Measurements from ENCODE around the gene CD19. TPM values are rescaled to one million over a fixed set of nuclear protein-coding genes. Genes with fewer than 3 reads are reported as not detected.

CD19 gene
- total and polyA plus RNA-seq, 12 donors: 0.26 to 1.8 (median 0.46) TPM; not detected in 2

DNA sequence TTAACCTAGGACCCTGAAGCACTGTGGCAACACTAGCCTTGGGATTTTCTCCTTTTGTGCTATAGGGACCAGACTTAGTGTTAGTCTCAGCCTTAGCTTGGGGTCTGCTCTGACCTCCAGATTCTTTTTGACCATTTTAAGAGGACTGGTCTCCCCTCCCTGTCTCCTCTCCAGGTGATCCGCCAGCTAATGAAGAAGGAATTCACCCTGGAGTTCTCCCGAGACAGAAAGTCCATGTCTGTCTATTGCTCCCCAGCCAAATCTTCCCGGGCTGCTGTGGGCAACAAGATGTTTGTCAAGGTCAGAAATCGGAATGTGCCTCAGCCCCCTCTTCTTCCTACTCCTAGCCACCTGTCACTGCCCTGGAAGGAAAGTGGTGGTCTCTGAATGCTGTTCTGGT, 33.9 kb upstream of the CD19 start:
- no peak for TF ChIP-seq POLR2A (IDR thresholded peaks at IDR 0.05)
- TF ChIP-seq, protein P1, sequence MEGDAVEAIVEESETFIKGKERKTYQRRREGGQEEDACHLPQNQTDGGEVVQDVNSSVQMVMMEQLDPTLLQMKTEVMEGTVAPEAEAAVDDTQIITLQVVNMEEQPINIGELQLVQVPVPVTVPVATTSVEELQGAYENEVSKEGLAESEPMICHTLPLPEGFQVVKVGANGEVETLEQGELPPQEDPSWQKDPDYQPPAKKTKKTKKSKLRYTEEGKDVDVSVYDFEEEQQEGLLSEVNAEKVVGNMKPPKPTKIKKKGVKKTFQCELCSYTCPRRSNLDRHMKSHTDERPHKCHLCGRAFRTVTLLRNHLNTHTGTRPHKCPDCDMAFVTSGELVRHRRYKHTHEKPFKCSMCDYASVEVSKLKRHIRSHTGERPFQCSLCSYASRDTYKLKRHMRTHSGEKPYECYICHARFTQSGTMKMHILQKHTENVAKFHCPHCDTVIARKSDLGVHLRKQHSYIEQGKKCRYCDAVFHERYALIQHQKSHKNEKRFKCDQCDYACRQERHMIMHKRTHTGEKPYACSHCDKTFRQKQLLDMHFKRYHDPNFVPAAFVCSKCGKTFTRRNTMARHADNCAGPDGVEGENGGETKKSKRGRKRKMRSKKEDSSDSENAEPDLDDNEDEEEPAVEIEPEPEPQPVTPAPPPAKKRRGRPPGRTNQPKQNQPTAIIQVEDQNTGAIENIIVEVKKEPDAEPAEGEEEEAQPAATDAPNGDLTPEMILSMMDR (IDR thresholded peaks at IDR 0.05): no peak
- WGBS, 4 donors: 57 to 84% (median 74%) methylated on average over 3 to 4 of the region's 4 CpGs
- Histone ChIP-seq H3K36me3 (replicated peaks in 1 of 2) (no peaks in the 10 kb centered on the region), H3K27me3 (no peaks in the 10 kb centered on the region), H3K4me3 (no peak overlapping the region), H3K9me3 (replicated peaks in 1 of 3) (no peaks in the 10 kb centered on the region), H3K27ac (no peak overlapping the region), H3K4me1 (replicated peaks in 1 of 2) (no peaks in the 10 kb centered on the region)
- DNase-seq: no peak
- intact Hi-C loops (cut with DNase I): no loop called here

GRCh38 chr16:28898266-28898665, 33.5 kb upstream of the CD19 start:
- H3K36me3 ChIP-seq (replicated peaks in 1 of 2): no peaks in the 10 kb centered on the region
- intact Hi-C loops (cut with DNase I): no loop called here
- 82 to 85% (median 83%) methylated on average over 13 to 15 of the region's 15 CpGs for WGBS, 4 donors

GRCh38 chr16:28898942-28899341, 32.8 kb upstream of the CD19 start:
- no peak overlapping the region for H3K27ac ChIP-seq
- H3K9me3 ChIP-seq (replicated peaks in 1 of 3): no peaks in the 10 kb centered on the region
- intact Hi-C loops (cut with DNase I): no loop called here
- no peaks in the 10 kb centered on the region for H3K36me3 ChIP-seq (replicated peaks in 1 of 2)
- no peaks in the 10 kb centered on the region for H3K4me1 ChIP-seq (replicated peaks in 1 of 2)
- DNase-seq: no peak
- no peaks in the 10 kb centered on the region for H3K27me3 ChIP-seq
- TF ChIP-seq, protein P1 (IDR thresholded peaks at IDR 0.05): no peak
- no peak for TF ChIP-seq POLR2A (IDR thresholded peaks at IDR 0.05)
- 90 to 95% (median 92%) methylated on average over 4 of the region's 4 CpGs for WGBS, 4 donors
- H3K4me3 ChIP-seq: no peak overlapping the region

More at GRCh38 chr16:28898266-28898665, 33.5 kb upstream of the CD19 start:
- Histone ChIP-seq H3K9me3 (replicated peaks in 1 of 3) (no peaks in the 10 kb centered on the region), H3K4me1 (replicated peaks in 1 of 2) (no peaks in the 10 kb centered on the region), H3K27me3 (no peaks in the 10 kb centered on the region), H3K27ac (no peak overlapping the region), H3K4me3 (no peak overlapping the region)
- TF ChIP-seq, protein P1 (IDR thresholded peaks at IDR 0.05): no peak
- TF ChIP-seq POLR2A (IDR thresholded peaks at IDR 0.05): no peak
- DNase-seq: no peak

- WGBS, 4 donors: 88 to 92% (median 90%) methylated on average over 9 to 11 of the region's 11 CpGs
- intact Hi-C loops (cut with DNase I): no loop called here
Measured at GRCh38 chr16:28899882-28900590, 31.7 kb upstream of the CD19 start.

More at GRCh38 chr16:28899882-28900590, 31.7 kb upstream of the CD19 start:
- Histone ChIP-seq H3K27me3 (no peaks in the 10 kb centered on the region), H3K27ac (no peak overlapping the region), H3K36me3 (replicated peaks in 1 of 2) (peaks cover 0 to 7% of the 10 kb centered on the region in 2 donors), H3K4me1 (replicated peaks in 1 of 2) (no peaks in the 10 kb centered on the region), H3K4me3 (no peak overlapping the region), H3K9me3 (replicated peaks in 1 of 3) (no peaks in the 10 kb centered on the region)
- DNase-seq: no peak
- TF ChIP-seq POLR2A (IDR thresholded peaks at IDR 0.05): no peak
- TF ChIP-seq, protein P1 (IDR thresholded peaks at IDR 0.05): no peak

Measured in adrenal gland (tissue), 12 donors.